Dorsolateral prefrontal cortex (tissue), 118 donors: ENCODE measurements around the gene SMIM33. TPM values are rescaled to one million over a fixed set of nuclear protein-coding genes. Genes with fewer than 3 reads are reported as not detected.

Source experiments
- total RNA-seq, 120 experiments: library from RNA; stranded (reverse); gene quantifications; one replicate each; pipeline versions ENCODE4 v1.2.3 to v1.2.4, GENCODE V29; 2022

Gene SMIM33
- total RNA-seq, 120 experiments from 2014 or later = not detected

Other genes with a start within 250 kb of the SMIM33 start
- gene MATR3, start 177.3 kb upstream of the SMIM33 start, total RNA-seq = 100 to 1,000 TPM; 154 to 477 (median 345) TPM
- 100 to 1,000 TPM in 117 of 120 experiments, 10 to 100 TPM in 3; 80.8 to 201 (median 156) TPM for gene PAIP2, start 129.2 kb upstream of the SMIM33 start, total RNA-seq
- gene SLC23A1, start 87.7 kb upstream of the SMIM33 start, total RNA-seq = 1 to 10 TPM in 2 of 120 experiments, under 1 TPM in 1, not detected in 117; 0.19 to 1.4 (median 1.2) TPM
- 1 to 10 TPM in 8 of 120 experiments, under 1 TPM in 37, not detected in 75; 0.25 to 3.6 (median 0.63) TPM for gene MZB1, start 81.1 kb upstream of the SMIM33 start, total RNA-seq
- 10 to 100 TPM in 1 of 120 experiments, 1 to 10 TPM in 119; 2.1 to 10.7 (median 3.4) TPM for gene PROB1, start 75.9 kb upstream of the SMIM33 start, total RNA-seq
- 10 to 100 TPM in 6 of 120 experiments, 1 to 10 TPM in 114; 2.5 to 12.3 (median 6.3) TPM for gene SPATA24, start 66.9 kb upstream of the SMIM33 start, total RNA-seq
- gene DNAJC18, start 31.5 kb upstream of the SMIM33 start, total RNA-seq = 10 to 100 TPM; 26.6 to 69.5 (median 49.7) TPM
- 10 to 100 TPM in 2 of 120 experiments, 1 to 10 TPM in 105, under 1 TPM in 4, not detected in 9; 0.47 to 14.0 (median 3.3) TPM for gene ECSCR, start 8.3 kb upstream of the SMIM33 start, total RNA-seq
- 10 to 100 TPM in 68 of 120 experiments, 1 to 10 TPM in 52; 3.2 to 24.7 (median 10.5) TPM for gene STING1, start 11.8 kb downstream of the SMIM33 start, total RNA-seq
- 100 to 1,000 TPM in 108 of 120 experiments, 10 to 100 TPM in 12; 71.6 to 161 (median 119) TPM for gene UBE2D2, start 90.3 kb downstream of the SMIM33 start, total RNA-seq
- gene CXXC5, start 177.3 kb downstream of the SMIM33 start, total RNA-seq = 100 to 1,000 TPM in 83 of 120 experiments, 10 to 100 TPM in 37; 79.1 to 229 (median 108) TPM